GM23338 (cell line): Measurements from ENCODE around the gene WNT5A. TPM values are rescaled to one million over a fixed set of nuclear protein-coding genes. Genes with fewer than 3 reads are reported as not detected.

Experiments
- ATAC-seq: fragments of 200-7000 bp; cut with Tn5 transposase; 3 replicates; pipeline ENCODE4 v1.9.1; 2020
- DNase-seq: peaks from one replicate; pipeline ENCODE4 v3.0.0-alpha.2; 2015; ENCODE audit warnings: low spot score
- H2AFZ ChIP-seq: fragments of 200-600 bp; sonication (generic); 2 replicates; pipeline ENCODE4 v1.8.0; 2016; ENCODE audit warnings: antibody characterized with exemption, mild to moderate bottlenecking, moderate library complexity
- H3F3A ChIP-seq: fragments of 200-600 bp; sonication (generic); replicated peaks from 2 replicates; pipeline ENCODE4 v1.8.0; 2017; ENCODE audit warnings: antibody characterized with exemption, mixed run types, low read depth
- H3K27ac ChIP-seq: fragments of 200-600 bp; sonication (generic); 2 replicates; pipeline ENCODE4 v1.6.1; 2016; ENCODE audit warnings: low read depth
- H3K27me3 ChIP-seq: fragments of 200-600 bp; sonication (generic); 2 replicates; pipeline ENCODE4 v1.8.0; 2016; ENCODE audit warnings: mild to moderate bottlenecking, mixed run types, moderate library complexity; ENCODE audit not compliant: insufficient read depth
- H3K36me3 ChIP-seq: fragments of 200-600 bp; sonication (generic); 2 replicates; pipeline ENCODE4 v1.8.0; 2016; ENCODE audit warnings: mild to moderate bottlenecking; ENCODE audit not compliant: insufficient read depth
- H3K4me1 ChIP-seq: fragments of 200-600 bp; sonication (generic); 2 replicates; pipeline ENCODE4 v1.8.0; 2016; ENCODE audit warnings: mild to moderate bottlenecking, moderate library complexity; ENCODE audit not compliant: insufficient read depth
- H3K4me2 ChIP-seq: fragments of 200-600 bp; sonication (generic); 2 replicates; pipeline ENCODE4 v1.7.1; 2017; ENCODE audit warnings: mixed run types
- H3K4me3 ChIP-seq: fragments of 200-600 bp; sonication (generic); 2 replicates; pipeline ENCODE4 v1.6.1; 2016; ENCODE audit warnings: mixed run types
- H3K79me2 ChIP-seq: fragments of 200-600 bp; sonication (generic); replicated peaks from 2 replicates; pipeline ENCODE4 v1.8.0; 2017; ENCODE audit warnings: mild to moderate bottlenecking; ENCODE audit not compliant: insufficient read depth
- H3K9me2 ChIP-seq: fragments of 200-600 bp; sonication (generic); 2 replicates; pipeline ENCODE4 v1.8.0; 2017; ENCODE audit not compliant: insufficient read depth
- H4K20me1 ChIP-seq: fragments of 200-600 bp; sonication (generic); replicated peaks from 2 replicates; pipeline ENCODE4 v1.8.0; 2017; ENCODE audit warnings: mild to moderate bottlenecking; ENCODE audit not compliant: insufficient read depth
- H3K27ac Mint-ChIP-seq: 2 replicates; pipeline ENCODE4 v1.8.0; 2020; ENCODE audit warnings: inconsistent platforms, mild to moderate bottlenecking, moderate library complexity, mixed read lengths
- H3K27me3 Mint-ChIP-seq: 3 replicates; pipeline ENCODE4 v1.8.0; 2022; ENCODE audit warnings: low read depth, mild to moderate bottlenecking, moderate library complexity, mixed read lengths, inconsistent platforms; ENCODE audit not compliant: insufficient read depth, poor library complexity
- H3K36me3 Mint-ChIP-seq: 3 replicates; pipeline ENCODE4 v1.8.0; 2021; ENCODE audit warnings: low read depth, mild to moderate bottlenecking, inconsistent platforms, moderate library complexity, mixed read lengths
- H3K4me1 Mint-ChIP-seq: 3 replicates; pipeline ENCODE4 v1.8.0; 2020; ENCODE audit warnings: mild to moderate bottlenecking, inconsistent platforms, mixed read lengths
- H3K4me3 Mint-ChIP-seq: 3 replicates; pipeline ENCODE4 v1.8.0; 2021; ENCODE audit warnings: moderate library complexity, mild to moderate bottlenecking, inconsistent platforms, mixed read lengths
- H3K9me3 Mint-ChIP-seq: 3 replicates; pipeline ENCODE4 v1.8.0; 2020; ENCODE audit warnings: moderate library complexity, mild to moderate bottlenecking, inconsistent platforms, mixed read lengths
- CREB1 ChIP-seq: fragments of 250-450 bp; sonication (Bioruptor Pico); IDR thresholded peaks from 2 replicates; pipeline ENCODE4 v1.5.0; 2020; ENCODE audit warnings: low read depth, mild to moderate bottlenecking, moderate library complexity
- CTCF ChIP-seq, 2 experiments: fragments of 200-600 bp in 1 of 2; sonication (generic) in 1 of 2; conservative IDR thresholded peaks; 2 replicates each; pipeline versions ENCODE4 v1.5.1 to v1.6.1; 2016 to 2017; ENCODE audit warnings: antibody characterized with exemption in 2 of 2, low read depth in 2 of 2, mild to moderate bottlenecking in 2 of 2, moderate library complexity in 1 of 2
- ETS1 ChIP-seq: IDR thresholded peaks from 2 replicates; pipeline ENCODE4 v1.6.1; 2016; ENCODE audit warnings: antibody characterized with exemption
- JUNB ChIP-seq: IDR thresholded peaks from one replicate; pipeline ENCODE4 v1.6.1; 2016; ENCODE audit warnings: antibody characterized with exemption; ENCODE audit not compliant: unreplicated experiment
- REST ChIP-seq: IDR thresholded peaks from one replicate; pipeline ENCODE4 v1.6.1; 2018; ENCODE audit warnings: antibody characterized with exemption; ENCODE audit not compliant: unreplicated experiment
- ZNF114 ChIP-seq: fragments of 250-450 bp; sonication (Bioruptor Pico); IDR thresholded peaks from 2 replicates; pipeline ENCODE4 v1.5.0; 2020; ENCODE audit warnings: mild to moderate bottlenecking, moderate library complexity
- ZNF331 ChIP-seq: fragments of 250-450 bp; sonication (Bioruptor Pico); IDR thresholded peaks from 2 replicates; pipeline ENCODE4 v1.5.0; 2020; ENCODE audit warnings: low read depth, mild to moderate bottlenecking, moderate library complexity
- ZNF462 ChIP-seq: fragments of 250-450 bp; sonication (Bioruptor Pico); IDR thresholded peaks from 2 replicates; pipeline ENCODE4 v1.5.0; 2020; ENCODE audit warnings: mild to moderate bottlenecking, moderate library complexity
- polyA plus RNA-seq: library from polyadenylated mRNA; unstranded; fragments of >200 nt; fragmentation: Nextera tagmentation; extraction: Ambion mirVana; gene quantifications from 2 replicates; pipeline ENCODE4 v1.2.1, GENCODE V29; 2016
- total RNA-seq: library from RNA; depleted of rRNA; stranded (reverse); fragments of >200 nt; shearing (Covaris generic); gene quantifications from 2 replicates; pipeline ENCODE4 v1.2.3, GENCODE V29; 2014

WNT5A gene
- total and polyA plus RNA-seq, 2 experiments from 2014 or later: 0.53 to 4.0 TPM

GRCh38 chr3:55427739-55428138 lies 59.4 kb downstream of the WNT5A start:
- Mint-ChIP-seq H3K27ac (no peak overlapping the region), H3K4me1 (no peaks in the 10 kb centered on the region), H3K27me3 (no peaks in the 10 kb centered on the region), H3K9me3 (no peaks in the 10 kb centered on the region), H3K36me3 (no peaks in the 10 kb centered on the region), H3K4me3 (no peak overlapping the region)
- Histone ChIP-seq H3F3A (no peaks in the 10 kb centered on the region), H3K79me2 (no peaks in the 10 kb centered on the region), H3K36me3 (no peaks in the 10 kb centered on the region), H3K4me2 (no peak overlapping the region), H2AFZ (no peak overlapping the region), H3K4me1 (no peaks in the 10 kb centered on the region), H4K20me1 (no peaks in the 10 kb centered on the region), H3K9me2 (no peaks in the 10 kb centered on the region), H3K27ac (no peak overlapping the region), H3K4me3 (no peak overlapping the region), H3K27me3 (no peaks in the 10 kb centered on the region)
- no peak for ATAC-seq
- TF ChIP-seq CREB1 (CRISPR knock-in tag) (no peak), CTCF (conservative IDR thresholded peaks at IDR 0.05; ENCODE audit: low read depth in 2 of 2) (no peak), ZNF331 (CRISPR knock-in tag) (no peak), ZNF462 (CRISPR knock-in tag) (no peak)
- no peak for DNase-seq

- TF ChIP-seq ETS1 (no peak), ZNF331 (CRISPR knock-in tag) (no peak), CREB1 (CRISPR knock-in tag) (no peak), JUNB (no peak), REST (no peak), ZNF114 (CRISPR knock-in tag) (no peak)
- Histone ChIP-seq H3K36me3 (no peaks in the 10 kb centered on the region), H3K27me3 (no peaks in the 10 kb centered on the region), H3K4me2 (no peak overlapping the region), H4K20me1 (no peaks in the 10 kb centered on the region), H3K79me2 (no peaks in the 10 kb centered on the region), H3K9me2 (no peaks in the 10 kb centered on the region), H3F3A (no peaks in the 10 kb centered on the region), H3K4me1 (no peaks in the 10 kb centered on the region), H3K27ac (no peak overlapping the region), H3K4me3 (no peak overlapping the region), H2AFZ (no peak overlapping the region)
- no peaks in the 10 kb centered on the region for H3K36me3 Mint-ChIP-seq
- H3K4me3 Mint-ChIP-seq: no peak overlapping the region
- ATAC-seq: no peak
- no peaks in the 10 kb centered on the region for H3K27me3 Mint-ChIP-seq
- no peak for DNase-seq
- H3K4me1 Mint-ChIP-seq: no peaks in the 10 kb centered on the region
- no peak overlapping the region for H3K27ac Mint-ChIP-seq
- no peaks in the 10 kb centered on the region for H3K9me3 Mint-ChIP-seq
These were observed 60.6 kb downstream of the WNT5A start for GRCh38 chr3:55426486-55426885.
